Astrocyte of the cerebellum (primary cell): Measurements from ENCODE around the gene IFIH1.

ENCODE experiments used
- DNase-seq: peaks from one replicate; pipeline ENCODE4 v3.0.0-alpha.2; 2011; ENCODE audit warnings: low read depth
- H3K4me3 ChIP-seq: 2 replicates; pipeline ENCODE4 v1.5.1; 2011; ENCODE audit warnings: mild to moderate bottlenecking, low read depth, low read length, moderate library complexity
- CTCF ChIP-seq: IDR thresholded peaks from 2 replicates; pipeline ENCODE4 v1.5.1; 2012; ENCODE audit warnings: low read length, low read depth, moderate library complexity, mild to moderate bottlenecking; ENCODE audit errors: missing control alignments
- in situ Hi-C: cut with HindIII; loops from 2 replicates; pipeline ENCODE4 v1.10.0; 2017; ENCODE audit warnings: low sequenced_read_pairs

Gene IFIH1

GRCh38 chr2:162233197-162233596, 85.3 kb downstream of the IFIH1 start:
- no peak overlapping the region for H3K4me3 ChIP-seq
- DNase-seq = peak; percentile 29
- TF ChIP-seq CTCF = no peak
- in situ Hi-C loops = no loop called here

- H3K4me3 ChIP-seq = no peak overlapping the region
- in situ Hi-C loops = no loop called here
- TF ChIP-seq CTCF = no peak
- DNase-seq = no peak
Measured at GRCh38 chr2:162232671-162233070, 85.8 kb downstream of the IFIH1 start.

GRCh38 chr2:162232027-162232426, 86.5 kb downstream of the IFIH1 start:
- in situ Hi-C loops = no loop called here
- H3K4me3 ChIP-seq = no peak overlapping the region
- no peak for TF ChIP-seq CTCF
- DNase-seq = no peak

- in situ Hi-C loops = no loop called here
- TF ChIP-seq CTCF = no peak
Measured at GRCh38 chr2:162230761-162231160, 87.7 kb downstream of the IFIH1 start.

GRCh38 chr2:162226836-162227235, 91.6 kb downstream of the IFIH1 start:
- in situ Hi-C loops = no loop called here
- no peak for TF ChIP-seq CTCF
- no peak overlapping the region for H3K4me3 ChIP-seq
- DNase-seq = no peak

More at GRCh38 chr2:162230761-162231160, 87.7 kb downstream of the IFIH1 start:
- no peak for DNase-seq
- no peak overlapping the region for H3K4me3 ChIP-seq

GRCh38 chr2:162221064-162221463, 97.4 kb downstream of the IFIH1 start:
- DNase-seq = peak; percentile 16
- in situ Hi-C loops = loop anchor here (5.0 kb wide), 1 partner anchor 76 kb away; no protein-coding TSS in a partner anchor
- peak; percentile 94 for TF ChIP-seq CTCF
- no peak overlapping the region for H3K4me3 ChIP-seq

- DNase-seq = no peak
- in situ Hi-C loops = loop anchor here (5.0 kb wide), 1 partner anchor 77 kb away; no protein-coding TSS in a partner anchor
- H3K4me3 ChIP-seq = no peak overlapping the region
- TF ChIP-seq CTCF = no peak
Measured at GRCh38 chr2:162220368-162220767, 98.1 kb downstream of the IFIH1 start.
